Smooth muscle cell (in vitro differentiated cells): Measurements from ENCODE around the gene WDR20. TPM values are rescaled to one million over a fixed set of nuclear protein-coding genes. Genes with fewer than 3 reads are reported as not detected.

Experiments used
- DNase-seq: peaks from one replicate; lab custom pipeline; 2025; ENCODE audit not compliant: unreplicated experiment; lab: John Stamatoyannopoulos, UW
- H2AFZ ChIP-seq: fragments of 200-600 bp; sonication (generic); 2 replicates; pipeline ENCODE4 v1.6.0; 2016; ENCODE audit warnings: antibody characterized with exemption, low read depth, mild to moderate bottlenecking
- H3F3A ChIP-seq: fragments of 200-600 bp; sonication (generic); 2 replicates; pipeline ENCODE4 v1.6.0; 2017; ENCODE audit warnings: antibody characterized with exemption, low read depth
- H3K27ac ChIP-seq: fragments of 200-600 bp; sonication (generic); 2 replicates; pipeline ENCODE4 v1.5.1; 2016; ENCODE audit warnings: low read depth, mild to moderate bottlenecking
- H3K27me3 ChIP-seq: fragments of 200-600 bp; sonication (generic); 2 replicates; pipeline ENCODE4 v1.6.1; 2016; ENCODE audit warnings: low read depth, mild to moderate bottlenecking
- H3K36me3 ChIP-seq: fragments of 200-600 bp; sonication (generic); 2 replicates; pipeline ENCODE4 v1.5.1; 2016; ENCODE audit warnings: low read depth
- H3K4me1 ChIP-seq: fragments of 200-600 bp; sonication (generic); 2 replicates; pipeline ENCODE4 v1.5.1; 2016; ENCODE audit warnings: low read depth
- H3K4me2 ChIP-seq: fragments of 200-600 bp; sonication (generic); 2 replicates; pipeline ENCODE4 v1.6.0; 2016; ENCODE audit warnings: mild to moderate bottlenecking
- H3K4me3 ChIP-seq: fragments of 200-600 bp; sonication (generic); 2 replicates; pipeline ENCODE4 v1.5.1; 2016; ENCODE audit warnings: mild to moderate bottlenecking
- H3K79me2 ChIP-seq: fragments of 200-600 bp; sonication (generic); 2 replicates; pipeline ENCODE4 v1.6.0; 2016; ENCODE audit warnings: low read depth, mild to moderate bottlenecking
- H3K9ac ChIP-seq: fragments of 200-600 bp; sonication (generic); 2 replicates; pipeline ENCODE4 v1.6.0; 2016; ENCODE audit warnings: low read depth
- H3K9me3 ChIP-seq: fragments of 200-600 bp; sonication (generic); replicated peaks from 2 replicates; pipeline ENCODE4 v1.5.1; 2016; ENCODE audit warnings: low read depth
- H4K20me1 ChIP-seq: fragments of 200-600 bp; sonication (generic); 2 replicates; pipeline ENCODE4 v1.6.0; 2016; ENCODE audit warnings: low read depth
- WGBS: methylation state at CpG from one replicate; pipeline ENCODE4 v1.1.7; 2016; ENCODE audit warnings: low lambda C conversion rate; 5-methylcytosine and 5-hydroxymethylcytosine counted together
- polyA plus RNA-seq: library from polyadenylated mRNA; unstranded; fragments of >200 nt; fragmentation: Nextera tagmentation; extraction: Ambion mirVana; gene quantifications from 2 replicates; pipeline ENCODE4 v1.2.1, GENCODE V29; 2016
- total RNA-seq: library from RNA; depleted of rRNA; stranded (reverse); fragments of >200 nt; gene quantifications from 2 replicates; pipeline ENCODE4 v1.2.3, GENCODE V29; 2014
- TF ChIP-seq, protein P1 (sequence below): fragments of 200-600 bp; sonication (generic); IDR thresholded peaks from 2 replicates; pipeline ENCODE4 v1.5.1; 2017; ENCODE audit warnings: borderline replicate concordance, mild to moderate bottlenecking, antibody characterized with exemption; ENCODE audit not compliant: insufficient read depth, poor library complexity, severe bottlenecking

The WDR20 gene
- total and polyA plus RNA-seq, 2 experiments from 2014 or later = 12.0 to 19.4 TPM

DNA sequence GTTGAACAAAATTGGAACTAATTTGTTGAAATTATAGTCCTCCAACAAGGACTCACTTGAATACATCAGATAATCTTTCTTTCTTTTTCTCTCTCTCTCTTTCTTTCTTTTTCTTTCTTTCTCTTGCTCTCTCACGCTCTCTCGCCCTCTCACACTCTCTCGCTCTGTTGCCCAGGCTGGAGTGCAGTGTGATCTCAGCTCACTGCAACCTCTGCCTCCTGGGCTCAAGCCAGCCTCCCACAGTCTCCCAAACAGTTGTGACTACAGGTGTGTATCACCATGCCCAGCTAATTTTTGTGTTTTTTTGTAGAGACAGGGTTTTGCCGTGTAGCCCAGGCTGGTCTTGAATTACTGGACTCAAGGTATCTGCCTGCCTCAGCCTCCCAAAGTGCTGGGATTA, 22.8 kb downstream of the WDR20 start:
- no peak overlapping the region for H3K4me2 ChIP-seq
- H3K9me3 ChIP-seq = no peaks in the 10 kb centered on the region
- no peaks in the 10 kb centered on the region for H3K4me1 ChIP-seq
- TF ChIP-seq, protein P1, sequence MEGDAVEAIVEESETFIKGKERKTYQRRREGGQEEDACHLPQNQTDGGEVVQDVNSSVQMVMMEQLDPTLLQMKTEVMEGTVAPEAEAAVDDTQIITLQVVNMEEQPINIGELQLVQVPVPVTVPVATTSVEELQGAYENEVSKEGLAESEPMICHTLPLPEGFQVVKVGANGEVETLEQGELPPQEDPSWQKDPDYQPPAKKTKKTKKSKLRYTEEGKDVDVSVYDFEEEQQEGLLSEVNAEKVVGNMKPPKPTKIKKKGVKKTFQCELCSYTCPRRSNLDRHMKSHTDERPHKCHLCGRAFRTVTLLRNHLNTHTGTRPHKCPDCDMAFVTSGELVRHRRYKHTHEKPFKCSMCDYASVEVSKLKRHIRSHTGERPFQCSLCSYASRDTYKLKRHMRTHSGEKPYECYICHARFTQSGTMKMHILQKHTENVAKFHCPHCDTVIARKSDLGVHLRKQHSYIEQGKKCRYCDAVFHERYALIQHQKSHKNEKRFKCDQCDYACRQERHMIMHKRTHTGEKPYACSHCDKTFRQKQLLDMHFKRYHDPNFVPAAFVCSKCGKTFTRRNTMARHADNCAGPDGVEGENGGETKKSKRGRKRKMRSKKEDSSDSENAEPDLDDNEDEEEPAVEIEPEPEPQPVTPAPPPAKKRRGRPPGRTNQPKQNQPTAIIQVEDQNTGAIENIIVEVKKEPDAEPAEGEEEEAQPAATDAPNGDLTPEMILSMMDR = no peak
- peaks cover 94% of the 10 kb centered on the region for H3K79me2 ChIP-seq
- H2AFZ ChIP-seq = no peak overlapping the region
- H3K27me3 ChIP-seq = no peaks in the 10 kb centered on the region
- 95% methylated on average over 4 of the region's 4 CpGs for WGBS
- H3K9ac ChIP-seq = no peak overlapping the region
- DNase-seq = no peak
- no peaks in the 10 kb centered on the region for H3K36me3 ChIP-seq
- H3K27ac ChIP-seq = no peak overlapping the region
- H3F3A ChIP-seq = no peaks in the 10 kb centered on the region
- no peak overlapping the region for H3K4me3 ChIP-seq
- peaks cover 99% of the 10 kb centered on the region for H4K20me1 ChIP-seq

DNA sequence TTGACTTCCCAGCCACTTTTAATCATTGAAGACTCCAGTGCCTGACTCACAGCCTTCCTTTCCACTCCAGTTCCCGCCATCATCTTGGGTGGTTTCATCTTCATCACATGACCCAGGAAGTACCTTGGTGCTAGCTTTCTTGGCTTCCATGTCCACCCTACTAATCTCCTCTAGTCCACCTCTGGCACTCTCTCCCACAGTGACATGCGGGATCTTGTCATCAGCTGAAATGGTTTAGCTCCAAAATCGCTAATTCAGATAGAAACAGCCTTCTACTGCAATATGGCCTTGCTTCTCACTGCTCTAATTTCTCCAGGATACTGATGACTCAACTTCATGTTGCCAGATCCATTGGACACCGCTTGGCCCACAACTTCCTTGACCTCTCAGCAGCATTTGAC, 24.5 kb downstream of the WDR20 start:
- WGBS = 94% methylated on average over 4 of the region's 4 CpGs
- Histone ChIP-seq H3K9ac (no peak overlapping the region), H3F3A (no peaks in the 10 kb centered on the region), H3K79me2 (peaks cover 94% of the 10 kb centered on the region), H3K27ac (no peak overlapping the region), H2AFZ (no peak overlapping the region), H3K27me3 (no peaks in the 10 kb centered on the region), H3K4me3 (no peak overlapping the region), H3K4me2 (no peak overlapping the region), H3K36me3 (no peaks in the 10 kb centered on the region), H3K4me1 (peaks cover 5% of the 10 kb centered on the region), H3K9me3 (no peaks in the 10 kb centered on the region), H4K20me1 (peaks cover 99% of the 10 kb centered on the region)
- DNase-seq = no peak
- TF ChIP-seq, protein P1 = no peak

DNA sequence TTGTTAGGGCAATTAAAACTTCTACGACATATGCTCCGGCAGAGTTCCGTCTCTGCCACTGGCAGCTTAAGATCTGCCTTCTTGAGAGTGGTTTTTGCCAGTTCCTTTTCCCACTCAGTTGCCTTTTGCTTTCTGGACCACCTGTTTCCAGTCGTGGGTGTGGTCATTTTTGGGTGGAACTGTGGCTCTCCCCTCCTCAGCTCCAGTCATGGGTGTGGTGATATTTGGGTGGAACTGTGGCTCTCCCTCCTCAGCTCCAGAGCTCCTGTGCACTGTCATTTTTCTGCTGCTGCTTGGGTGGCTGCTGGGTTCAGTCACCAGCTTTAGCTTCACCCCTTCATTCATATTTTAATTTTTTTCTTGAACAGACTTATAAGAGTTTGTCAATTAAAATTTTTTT, 25.3 kb downstream of the WDR20 start:
- TF ChIP-seq, protein P1 = no peak
- H3K4me2 ChIP-seq = no peak overlapping the region
- no peak overlapping the region for H2AFZ ChIP-seq
- no peaks in the 10 kb centered on the region for H3K27me3 ChIP-seq
- DNase-seq = no peak
- H3K9ac ChIP-seq = no peak overlapping the region
- no peak overlapping the region for H3K4me3 ChIP-seq
- peaks cover 94% of the 10 kb centered on the region for H3K79me2 ChIP-seq
- peaks cover 5% of the 10 kb centered on the region for H3K4me1 ChIP-seq
- H3F3A ChIP-seq = no peaks in the 10 kb centered on the region
- peaks cover 99% of the 10 kb centered on the region for H4K20me1 ChIP-seq
- WGBS = 92% methylated on average over 4 of the region's 4 CpGs
- H3K36me3 ChIP-seq = no peaks in the 10 kb centered on the region
- no peaks in the 10 kb centered on the region for H3K9me3 ChIP-seq
- no peak overlapping the region for H3K27ac ChIP-seq

DNA sequence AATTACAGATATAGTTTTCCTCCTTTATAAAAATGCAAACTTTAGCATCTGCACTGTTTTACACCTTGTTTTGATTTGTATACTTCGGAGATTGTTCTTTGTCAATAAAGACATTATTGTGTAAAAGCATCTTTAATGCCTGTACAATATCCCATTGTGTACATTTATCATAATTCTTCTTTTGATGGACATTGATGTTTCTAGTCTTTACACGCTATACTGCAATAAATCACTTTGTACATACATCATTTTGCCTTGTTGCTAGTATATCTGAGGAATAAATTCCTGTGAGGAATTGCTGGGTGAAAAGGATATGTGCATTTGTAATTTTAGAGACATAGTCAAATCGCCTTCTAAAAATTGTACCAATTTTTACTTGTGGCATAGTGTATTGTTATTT, 30.4 kb downstream of the WDR20 start:
- TF ChIP-seq, protein P1 = no peak
- peaks cover 5% of the 10 kb centered on the region for H3K4me1 ChIP-seq
- no peak overlapping the region for H2AFZ ChIP-seq
- H4K20me1 ChIP-seq = peaks cover 84% of the 10 kb centered on the region
- no peaks in the 10 kb centered on the region for H3K27me3 ChIP-seq
- no peaks in the 10 kb centered on the region for H3K36me3 ChIP-seq
- no peak overlapping the region for H3K4me2 ChIP-seq
- no peak overlapping the region for H3K27ac ChIP-seq
- WGBS = 97% methylated on average over 3 of the region's 3 CpGs
- no peak for DNase-seq
- H3F3A ChIP-seq = no peaks in the 10 kb centered on the region
- no peak overlapping the region for H3K9ac ChIP-seq
- no peaks in the 10 kb centered on the region for H3K9me3 ChIP-seq
- H3K79me2 ChIP-seq = peaks cover 89% of the 10 kb centered on the region
- no peak overlapping the region for H3K4me3 ChIP-seq
